Kidney epithelial cell (primary cell): ENCODE measurements around the gene RSBN1. TPM values are rescaled to one million over a fixed set of nuclear protein-coding genes. Genes with fewer than 3 reads are reported as not detected.

Source experiments
- DNase-seq: peaks from one replicate; pipeline ENCODE4 v3.0.0-alpha.2; 2010; ENCODE audit warnings: low read depth
- H3K27me3 ChIP-seq: 2 replicates; pipeline ENCODE4 v1.6.0; 2011; ENCODE audit warnings: low read length; ENCODE audit not compliant: control insufficient read depth, insufficient read depth
- H3K36me3 ChIP-seq: 2 replicates; pipeline ENCODE4 v1.5.1; 2011; ENCODE audit warnings: low read length; ENCODE audit not compliant: control insufficient read depth, insufficient read depth
- H3K4me3 ChIP-seq: 2 replicates; pipeline ENCODE4 v1.5.1; 2011; ENCODE audit warnings: low read depth, mild to moderate bottlenecking, control low read depth, low read length
- CTCF ChIP-seq: IDR thresholded peaks from 2 replicates; pipeline ENCODE4 v1.5.1; 2011; ENCODE audit warnings: mild to moderate bottlenecking, moderate library complexity, low read length, control low read depth, inconsistent platforms; ENCODE audit not compliant: insufficient read depth, poor library complexity, severe bottlenecking
- total RNA-seq: library from RNA; depleted of rRNA; stranded (reverse); fragments of >200 nt; gene quantifications from 2 replicates; pipeline ENCODE4 v1.2.3, GENCODE V29; 2015

Gene RSBN1
- 9.5 and 10.2 TPM in 2 replicates for total RNA-seq

- H3K36me3 ChIP-seq: no peaks in the 10 kb centered on the region
- H3K4me3 ChIP-seq: peak within 1 kb of the TSS; percentile 73
- no peak for TF ChIP-seq CTCF
- H3K27me3 ChIP-seq: no peaks in the 10 kb centered on the region
- peak; percentile 97 for DNase-seq
Measured at GRCh38 chr1:113811888-113812660, at the start of gene RSBN1. Gene RSBN1 (minus strand): TSS chr1:113812476. CDS start chr1:113812412, 64 bp downstream.

GRCh38 chr1:113861641-113862040 is 49.4 kb upstream of the RSBN1 start:
- DNase-seq: no peak
- Histone ChIP-seq H3K36me3 (no peaks in the 10 kb centered on the region), H3K27me3 (no peaks in the 10 kb centered on the region), H3K4me3 (no peak overlapping the region)
- no peak for TF ChIP-seq CTCF

- DNase-seq: no peak
- TF ChIP-seq CTCF: no peak
- H3K4me3 ChIP-seq: no peak overlapping the region
- no peaks in the 10 kb centered on the region for H3K27me3 ChIP-seq
- no peaks in the 10 kb centered on the region for H3K36me3 ChIP-seq
Measured at GRCh38 chr1:113860891-113861290, 48.6 kb upstream of the RSBN1 start.

GRCh38 chr1:113859478-113860175 is 47.4 kb upstream of the RSBN1 start:
- no peak for TF ChIP-seq CTCF
- Histone ChIP-seq H3K36me3 (no peaks in the 10 kb centered on the region), H3K27me3 (no peaks in the 10 kb centered on the region), H3K4me3 (no peak overlapping the region)
- no peak for DNase-seq

GRCh38 chr1:113858982-113859381 is 46.7 kb upstream of the RSBN1 start:
- no peak overlapping the region for H3K4me3 ChIP-seq
- no peak for TF ChIP-seq CTCF
- DNase-seq: no peak
- H3K27me3 ChIP-seq: no peaks in the 10 kb centered on the region
- H3K36me3 ChIP-seq: no peaks in the 10 kb centered on the region

GRCh38 chr1:113858418-113858817 is 46.1 kb upstream of the RSBN1 start:
- Histone ChIP-seq H3K36me3 (no peaks in the 10 kb centered on the region), H3K27me3 (no peaks in the 10 kb centered on the region), H3K4me3 (no peak overlapping the region)
- TF ChIP-seq CTCF: no peak
- DNase-seq: no peak
